Kidney (tissue), 14 donors: ENCODE data around the gene ZBED4. TPM values are rescaled to one million over a fixed set of nuclear protein-coding genes. Genes with fewer than 3 reads are reported as not detected.

ENCODE experiments used
- DNase-seq, 5 donors: peaks; one replicate each; pipeline ENCODE4 v3.0.0-alpha.2; 2013 to 2020
- FAIRE-seq: peaks from 2 replicates; lab custom pipeline; 2012; peaks lifted over from hg19 to GRCh38; lab: Jason Lieb, UNC
- H3K27ac ChIP-seq, 2 donors: one replicate each; pipeline ENCODE4 v1.7.0; 2013; ENCODE audit warnings: low read depth in 2 of 2, low read length in 2 of 2, inconsistent platforms in 1 of 2
- H3K27me3 ChIP-seq: one replicate; pipeline ENCODE4 v1.7.1; 2013; ENCODE audit warnings: low read length, inconsistent platforms; ENCODE audit not compliant: control insufficient read depth, insufficient read depth
- H3K36me3 ChIP-seq, 3 donors: one replicate each; pipeline versions ENCODE4 v1.7.0 to v1.7.1; 2013; ENCODE audit warnings: low read length in 3 of 3, control low read depth in 1 of 3, inconsistent platforms in 1 of 3; ENCODE audit not compliant: insufficient read depth in 3 of 3, control insufficient read depth in 2 of 3
- H3K4me1 ChIP-seq, 3 donors: one replicate each; pipeline versions ENCODE4 v1.7.0 to v1.7.1; 2013; ENCODE audit warnings: low read length in 3 of 3, inconsistent platforms in 1 of 3, low read depth in 1 of 3; ENCODE audit not compliant: control insufficient read depth in 2 of 3, insufficient read depth in 2 of 3
- H3K4me3 ChIP-seq, 3 donors: one replicate each; pipeline versions ENCODE4 v1.7.0 to v1.8.1; 2013; ENCODE audit warnings: low read length in 3 of 3, control low read depth in 1 of 3, inconsistent platforms in 1 of 3
- H3K9ac ChIP-seq, 3 donors: one replicate each; pipeline versions ENCODE4 v1.7.0 to v1.7.1; 2013; ENCODE audit warnings: low read length in 3 of 3, control low read depth in 1 of 3, inconsistent platforms in 1 of 3
- H3K9me3 ChIP-seq, 3 donors: one replicate each; pipeline versions ENCODE4 v1.7.0 to v1.7.1; 2013; ENCODE audit warnings: low read length in 3 of 3, control low read depth in 1 of 3, inconsistent platforms in 1 of 3; ENCODE audit not compliant: control insufficient read depth in 2 of 3, insufficient read depth in 1 of 3
- CTCF ChIP-seq: IDR thresholded peaks from 3 replicates; pipeline ENCODE4 v1.5.1; 2012; ENCODE audit warnings: mild to moderate bottlenecking, moderate library complexity, borderline replicate concordance; ENCODE audit not compliant: insufficient read depth; ENCODE audit errors: extremely low read depth
- intact Hi-C: fragments of 100-400 bp; cut with DNase I; formaldehyde crosslinking; loops from one replicate; pipeline ENCODE4 v1.11.1; 2022
- polyA plus RNA-seq: library from polyadenylated mRNA; stranded (reverse); fragments of 350-450 nt; fragmentation: Illumina TruSeq; extraction: RNeasy Lipid Tissue Mini Kit (QIAGEN cat#74804); gene quantifications from one replicate; pipeline ENCODE4 v1.2.3, GENCODE V29; 2014; ENCODE audit warnings: low read depth, low replicate concordance; ENCODE audit not compliant: insufficient read depth
- total RNA-seq: library from RNA; stranded (reverse); fragmentation: NEBNext Ultra II Directional; extraction: Animal tissue kit (Norgen Biotek cat#: 25700); gene quantifications from one replicate; pipeline ENCODE4 v1.2.1, GENCODE V29; 2021
- donor health status: control.
- donor health status: control.
- donor health status: control.
- donor health status: control.
- donor health status: control.
- donor health status: DM: yes; HTN: yes; CAD: no.
- donor health status: Normal renal cell carcinoma (clear cell type).

Gene ZBED4
- total and polyA plus RNA-seq, 2 donors from 2014 or later = 2.1 to 12.9 TPM

GRCh38 chr22:49871482-49871881 lies 17.8 kb downstream of the ZBED4 start:
- Histone ChIP-seq H3K4me3 (no peak overlapping the region), H3K36me3 (peaks cover 0 to 3% (median 0%) of the 10 kb centered on the region in 3 donors), H3K9me3 (peaks cover 0 to 17% (median 4%) of the 10 kb centered on the region in 3 donors), H3K4me1 (no peaks in the 10 kb centered on the region), H3K9ac (no peak overlapping the region), H3K27me3 (no peaks in the 10 kb centered on the region), H3K27ac (no peak overlapping the region)
- no peak for TF ChIP-seq CTCF
- no peak for DNase-seq
- no peak for FAIRE-seq
- intact Hi-C loops = no loop called here

- no peak for DNase-seq
- Histone ChIP-seq H3K9ac (no peak overlapping the region), H3K27ac (no peak overlapping the region), H3K36me3 (peaks cover 0 to 3% (median 0%) of the 10 kb centered on the region in 3 donors), H3K4me1 (no peaks in the 10 kb centered on the region), H3K4me3 (no peak overlapping the region), H3K27me3 (no peaks in the 10 kb centered on the region), H3K9me3 (peaks cover 0 to 12% (median 4%) of the 10 kb centered on the region in 3 donors)
- intact Hi-C loops = no loop called here
- TF ChIP-seq CTCF = no peak
- FAIRE-seq = no peak
These were observed 18.7 kb downstream of the ZBED4 start for GRCh38 chr22:49872347-49872746.

- H3K4me1 ChIP-seq = no peaks in the 10 kb centered on the region
- TF ChIP-seq CTCF = no peak
- DNase-seq (no peak), FAIRE-seq (no peak)
- H3K9me3 ChIP-seq = peaks cover 0 to 12% (median 4%) of the 10 kb centered on the region in 3 donors
- peaks cover 0 to 3% (median 0%) of the 10 kb centered on the region in 3 donors for H3K36me3 ChIP-seq
- no peaks in the 10 kb centered on the region for H3K27me3 ChIP-seq
- H3K9ac ChIP-seq = no peak overlapping the region
- H3K27ac ChIP-seq = no peak overlapping the region
- H3K4me3 ChIP-seq = no peak overlapping the region
- intact Hi-C loops = no loop called here
These were observed 19.7 kb downstream of the ZBED4 start for GRCh38 chr22:49873228-49873940.

- no peaks in the 10 kb centered on the region for H3K36me3 ChIP-seq
- intact Hi-C loops = no loop called here
- no peak for FAIRE-seq
- no peak for TF ChIP-seq CTCF
- DNase-seq = no peak
- no peaks in the 10 kb centered on the region for H3K4me1 ChIP-seq
- H3K27ac ChIP-seq = no peak overlapping the region
- H3K27me3 ChIP-seq = no peaks in the 10 kb centered on the region
- no peak overlapping the region for H3K4me3 ChIP-seq
- no peaks in the 10 kb centered on the region for H3K9me3 ChIP-seq
- no peak overlapping the region for H3K9ac ChIP-seq
These were observed 24.0 kb downstream of the ZBED4 start for GRCh38 chr22:49877642-49878041.
